ENCODE measurements around the gene PBX1.

DNA sequence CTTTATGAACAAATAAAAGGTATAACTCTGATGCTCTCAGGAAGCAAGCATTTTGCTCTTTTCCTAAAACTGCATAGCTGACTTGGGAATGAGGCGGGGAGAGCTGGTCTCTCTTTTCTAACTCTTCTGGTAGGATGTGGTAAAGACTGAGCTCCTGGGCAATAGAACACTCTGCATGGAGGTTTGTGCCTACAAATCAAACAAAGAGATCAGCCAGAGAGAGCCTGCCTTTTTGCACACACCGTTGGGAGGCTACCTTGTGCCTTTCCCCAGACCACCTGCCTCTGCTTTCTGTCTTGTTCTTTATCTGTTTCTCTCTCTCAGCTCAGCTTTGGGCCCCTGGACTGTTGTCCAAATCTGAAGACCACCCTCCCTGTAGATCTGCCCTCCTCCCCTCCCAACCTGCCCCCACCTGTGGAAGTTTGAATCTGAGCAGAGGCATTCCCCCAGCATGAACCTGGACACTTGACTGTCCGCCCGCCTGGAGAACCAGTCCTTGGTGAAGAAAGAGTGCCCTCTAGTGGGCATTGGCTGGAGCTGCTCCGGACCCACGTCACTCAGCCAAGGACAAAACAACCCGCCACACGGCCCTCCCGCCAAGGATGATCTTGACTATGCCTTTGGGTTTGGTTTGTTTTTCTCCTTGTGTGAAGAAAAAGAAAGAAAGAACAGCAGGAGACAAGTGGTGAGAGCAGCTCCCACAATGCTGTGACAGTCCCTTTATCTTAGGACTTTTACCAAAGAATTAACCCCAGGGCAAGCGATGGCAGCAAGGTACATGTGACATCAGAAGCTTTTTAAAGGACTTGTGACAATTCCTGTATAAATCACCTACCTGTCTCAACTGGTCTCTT lies 228.2 kb downstream of the PBX1 start:
- TF ChIP-seq, protein P1, sequence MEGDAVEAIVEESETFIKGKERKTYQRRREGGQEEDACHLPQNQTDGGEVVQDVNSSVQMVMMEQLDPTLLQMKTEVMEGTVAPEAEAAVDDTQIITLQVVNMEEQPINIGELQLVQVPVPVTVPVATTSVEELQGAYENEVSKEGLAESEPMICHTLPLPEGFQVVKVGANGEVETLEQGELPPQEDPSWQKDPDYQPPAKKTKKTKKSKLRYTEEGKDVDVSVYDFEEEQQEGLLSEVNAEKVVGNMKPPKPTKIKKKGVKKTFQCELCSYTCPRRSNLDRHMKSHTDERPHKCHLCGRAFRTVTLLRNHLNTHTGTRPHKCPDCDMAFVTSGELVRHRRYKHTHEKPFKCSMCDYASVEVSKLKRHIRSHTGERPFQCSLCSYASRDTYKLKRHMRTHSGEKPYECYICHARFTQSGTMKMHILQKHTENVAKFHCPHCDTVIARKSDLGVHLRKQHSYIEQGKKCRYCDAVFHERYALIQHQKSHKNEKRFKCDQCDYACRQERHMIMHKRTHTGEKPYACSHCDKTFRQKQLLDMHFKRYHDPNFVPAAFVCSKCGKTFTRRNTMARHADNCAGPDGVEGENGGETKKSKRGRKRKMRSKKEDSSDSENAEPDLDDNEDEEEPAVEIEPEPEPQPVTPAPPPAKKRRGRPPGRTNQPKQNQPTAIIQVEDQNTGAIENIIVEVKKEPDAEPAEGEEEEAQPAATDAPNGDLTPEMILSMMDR (IDR thresholded peaks at IDR 0.05) = peak; percentile 85 to 93 (median 88)
- TF ChIP-seq POLR2A (IDR thresholded peaks at IDR 0.05) (no peak), EP300 (IDR thresholded peaks at IDR 0.05) (no peak)

Measured in sigmoid colon (tissue), 4 donors.